Lower leg skin (tissue), 3 donors: ENCODE measurements around the gene DTHD1.

Source experiments
- CTCF ChIP-seq, 3 donors: fragments of 450-650 bp; IDR thresholded peaks; one replicate each; pipeline ENCODE4 v1.5.1; 2016; ENCODE audit warnings: antibody characterized with exemption in 3 of 3, mild to moderate bottlenecking in 3 of 3, moderate library complexity in 2 of 3
- POLR2A ChIP-seq, 2 donors: fragments of 450-650 bp; IDR thresholded peaks; one replicate each; pipeline ENCODE4 v1.6.1; 2016 to 2017; ENCODE audit warnings: antibody characterized with exemption in 2 of 2, mild to moderate bottlenecking in 1 of 2, moderate library complexity in 1 of 2

- TF ChIP-seq CTCF (IDR thresholded peaks at IDR 0.05) (no peak), POLR2A (IDR thresholded peaks at IDR 0.05) (no peak)
Measured at GRCh38 chr4:36332023-36332781, 50.8 kb downstream of the DTHD1 start.
